ENCODE data around the gene KDSR.
A peak's percentile ranks its signal among the peaks of the same experiment; 100 is the strongest.

The KDSR gene, protein sequence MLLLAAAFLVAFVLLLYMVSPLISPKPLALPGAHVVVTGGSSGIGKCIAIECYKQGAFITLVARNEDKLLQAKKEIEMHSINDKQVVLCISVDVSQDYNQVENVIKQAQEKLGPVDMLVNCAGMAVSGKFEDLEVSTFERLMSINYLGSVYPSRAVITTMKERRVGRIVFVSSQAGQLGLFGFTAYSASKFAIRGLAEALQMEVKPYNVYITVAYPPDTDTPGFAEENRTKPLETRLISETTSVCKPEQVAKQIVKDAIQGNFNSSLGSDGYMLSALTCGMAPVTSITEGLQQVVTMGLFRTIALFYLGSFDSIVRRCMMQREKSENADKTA
- long read RNA-seq, full-length matches to known transcripts, result 820 of 894 reads
- long read RNA-seq, partial matches to known transcripts, result 6 of 894 reads
- long read RNA-seq, other reads (novel, unspliced or antisense), result 68 of 894 reads

DNA sequence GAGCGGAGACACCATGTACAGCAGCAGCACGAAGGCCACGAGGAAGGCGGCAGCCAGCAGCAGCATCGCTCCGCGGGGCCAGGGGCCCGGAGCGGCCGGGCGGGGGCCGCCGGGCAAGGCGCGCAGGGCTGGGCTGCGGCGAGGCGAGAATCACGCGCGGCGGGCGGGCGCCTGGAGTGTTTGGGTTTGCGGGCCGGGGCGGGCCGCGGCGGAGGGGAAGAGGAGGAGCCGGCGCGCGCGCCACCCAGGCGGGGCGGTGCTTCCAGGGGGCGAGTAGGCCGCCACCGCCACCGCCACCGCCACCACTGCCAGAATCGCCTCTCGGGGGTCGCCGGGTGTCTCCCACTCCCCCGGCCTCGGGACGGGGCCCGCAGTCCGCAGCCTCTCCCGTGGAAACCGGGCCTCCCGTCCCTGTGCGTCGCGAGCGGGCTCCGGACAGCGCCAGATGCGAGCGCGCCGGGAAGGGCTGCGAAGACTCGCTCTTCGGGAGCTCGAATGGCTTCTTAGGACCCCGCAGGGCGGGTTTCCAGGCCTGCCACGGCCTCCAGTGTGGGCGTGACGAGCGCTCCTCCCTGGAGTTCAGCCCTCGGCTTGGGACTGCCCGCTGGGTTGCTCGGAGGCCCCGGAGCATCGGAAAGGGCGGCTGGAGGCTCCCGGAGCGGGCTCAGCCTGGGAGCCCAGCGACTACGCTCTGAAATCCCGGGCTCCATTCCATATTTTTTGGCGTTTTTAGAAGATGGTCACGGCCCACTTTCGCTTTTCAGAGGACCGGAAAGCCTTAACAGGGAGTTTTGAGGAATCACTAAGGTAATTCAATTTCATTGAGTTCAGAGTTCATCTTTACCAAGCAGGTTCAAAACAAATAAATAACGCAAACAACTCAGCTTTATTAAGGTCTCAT lies at the start of gene KDSR:
Gene KDSR (minus strand): TSS at position 154 of the 901 bp plus-strand sequence. CDS start 88 bp downstream, at position 66.
- H3K27me3 ChIP-seq (ENCODE audit: insufficient read depth, poor library complexity, severe bottlenecking), result no peaks in the 10 kb centered on the region
- DNase-seq (ENCODE audit: low read depth in 1 of 2, low spot score in 1 of 2), result peak; percentile 84 to 97
- H3K27ac ChIP-seq (replicated peaks), result peak within 1 kb of the TSS; percentile 72
- peak within 1 kb of the TSS; percentile 96 for H3K4me3 ChIP-seq (replicated peaks; ENCODE audit: insufficient read depth, low read length)
- TF ChIP-seq POLR2AphosphoS5 (IDR thresholded peaks at IDR 0.05; ENCODE audit: low read depth) (peak; percentile 80), GABPA (IDR thresholded peaks at IDR 0.05; ENCODE audit: low read depth) (peak; percentile 47; the same call in 1 of the 2 replicates), CTCF (IDR thresholded peaks at IDR 0.05; ENCODE audit: insufficient read depth, low read length) (no peak), SPI1 (IDR thresholded peaks at IDR 0.05; ENCODE audit: borderline replicate concordance, low read depth) (no peak)
- TF ChIP-seq, protein P1, sequence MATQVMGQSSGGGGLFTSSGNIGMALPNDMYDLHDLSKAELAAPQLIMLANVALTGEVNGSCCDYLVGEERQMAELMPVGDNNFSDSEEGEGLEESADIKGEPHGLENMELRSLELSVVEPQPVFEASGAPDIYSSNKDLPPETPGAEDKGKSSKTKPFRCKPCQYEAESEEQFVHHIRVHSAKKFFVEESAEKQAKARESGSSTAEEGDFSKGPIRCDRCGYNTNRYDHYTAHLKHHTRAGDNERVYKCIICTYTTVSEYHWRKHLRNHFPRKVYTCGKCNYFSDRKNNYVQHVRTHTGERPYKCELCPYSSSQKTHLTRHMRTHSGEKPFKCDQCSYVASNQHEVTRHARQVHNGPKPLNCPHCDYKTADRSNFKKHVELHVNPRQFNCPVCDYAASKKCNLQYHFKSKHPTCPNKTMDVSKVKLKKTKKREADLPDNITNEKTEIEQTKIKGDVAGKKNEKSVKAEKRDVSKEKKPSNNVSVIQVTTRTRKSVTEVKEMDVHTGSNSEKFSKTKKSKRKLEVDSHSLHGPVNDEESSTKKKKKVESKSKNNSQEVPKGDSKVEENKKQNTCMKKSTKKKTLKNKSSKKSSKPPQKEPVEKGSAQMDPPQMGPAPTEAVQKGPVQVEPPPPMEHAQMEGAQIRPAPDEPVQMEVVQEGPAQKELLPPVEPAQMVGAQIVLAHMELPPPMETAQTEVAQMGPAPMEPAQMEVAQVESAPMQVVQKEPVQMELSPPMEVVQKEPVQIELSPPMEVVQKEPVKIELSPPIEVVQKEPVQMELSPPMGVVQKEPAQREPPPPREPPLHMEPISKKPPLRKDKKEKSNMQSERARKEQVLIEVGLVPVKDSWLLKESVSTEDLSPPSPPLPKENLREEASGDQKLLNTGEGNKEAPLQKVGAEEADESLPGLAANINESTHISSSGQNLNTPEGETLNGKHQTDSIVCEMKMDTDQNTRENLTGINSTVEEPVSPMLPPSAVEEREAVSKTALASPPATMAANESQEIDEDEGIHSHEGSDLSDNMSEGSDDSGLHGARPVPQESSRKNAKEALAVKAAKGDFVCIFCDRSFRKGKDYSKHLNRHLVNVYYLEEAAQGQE (IDR thresholded peaks at IDR 0.05; ENCODE audit: insufficient replicate concordance, low read depth), result peak; percentile 66

- TF ChIP-seq GABPA (IDR thresholded peaks at IDR 0.05; ENCODE audit: low read depth) (no peak), SPI1 (IDR thresholded peaks at IDR 0.05; ENCODE audit: borderline replicate concordance, low read depth) (no peak), CTCF (IDR thresholded peaks at IDR 0.05; ENCODE audit: insufficient read depth, low read length) (no peak), POLR2AphosphoS5 (IDR thresholded peaks at IDR 0.05; ENCODE audit: low read depth) (no peak)
- TF ChIP-seq, protein P1 (IDR thresholded peaks at IDR 0.05; ENCODE audit: insufficient replicate concordance, low read depth), result no peak
- no peak overlapping the region for H3K27ac ChIP-seq (replicated peaks)
- DNase-seq (ENCODE audit: low read depth in 1 of 2, low spot score in 1 of 2), result no peak
- H3K27me3 ChIP-seq (ENCODE audit: insufficient read depth, poor library complexity, severe bottlenecking), result no peaks in the 10 kb centered on the region
- H3K4me3 ChIP-seq (replicated peaks; ENCODE audit: insufficient read depth, low read length), result no peak overlapping the region
Observed at GRCh38 chr18:63412953-63413352, 45.9 kb upstream of the KDSR start.

- Histone ChIP-seq H3K4me3 (replicated peaks; ENCODE audit: insufficient read depth, low read length) (no peak overlapping the region), H3K27ac (replicated peaks) (no peak overlapping the region), H3K27me3 (ENCODE audit: insufficient read depth, poor library complexity, severe bottlenecking) (no peaks in the 10 kb centered on the region)
- TF ChIP-seq GABPA (IDR thresholded peaks at IDR 0.05; ENCODE audit: low read depth) (no peak), CTCF (IDR thresholded peaks at IDR 0.05; ENCODE audit: insufficient read depth, low read length) (no peak), POLR2AphosphoS5 (IDR thresholded peaks at IDR 0.05; ENCODE audit: low read depth) (no peak), SPI1 (IDR thresholded peaks at IDR 0.05; ENCODE audit: borderline replicate concordance, low read depth) (no peak)
- TF ChIP-seq, protein P1 (IDR thresholded peaks at IDR 0.05; ENCODE audit: insufficient replicate concordance, low read depth), result no peak
- DNase-seq (ENCODE audit: low read depth in 1 of 2, low spot score in 1 of 2), result no peak
Observed at GRCh38 chr18:63410792-63411191, 43.8 kb upstream of the KDSR start.

Measured in HL-60 (cell line).